A172 (cell line): ENCODE results near the gene SERTM2. TPM values are rescaled to one million over a fixed set of nuclear protein-coding genes. Genes with fewer than 3 reads are reported as not detected.

Experiments
- DNase-seq: peaks from one replicate; pipeline ENCODE4 v3.0.0-alpha.2; 2015; ENCODE audit warnings: low spot score
- total RNA-seq: library from RNA; depleted of rRNA; stranded (reverse); fragments of >200 nt; shearing (Covaris generic); gene quantifications from 2 replicates; pipeline ENCODE4 v1.2.3, GENCODE V29; 2014; rRNA removed

SERTM2 gene
- total RNA-seq, 1 experiment from 2014 or later = not detected

GRCh38 chrX:111560801-111561200 lies 49.4 kb downstream of the SERTM2 start:
- no peak for DNase-seq

GRCh38 chrX:111561851-111562250 lies 50.4 kb downstream of the SERTM2 start:
- DNase-seq = no peak

- no peak for DNase-seq
These were observed 56.3 kb downstream of the SERTM2 start for GRCh38 chrX:111567542-111568255.

- no peak for DNase-seq
These were observed 56.9 kb downstream of the SERTM2 start for GRCh38 chrX:111568354-111568753.

GRCh38 chrX:111568817-111569216 lies 57.4 kb downstream of the SERTM2 start:
- DNase-seq = no peak

Other genes starting within 250 kb of the SERTM2 start
- 0.19 TPM in 1 of 2 replicates, not detected in the other for gene CAPN6, start 241.2 kb upstream of the SERTM2 start, total RNA-seq
- not detected in 2 replicates for gene DCX, start 99.5 kb upstream of the SERTM2 start, total RNA-seq
- 24.7 and 28.0 TPM in 2 replicates for gene ALG13, start 169.5 kb downstream of the SERTM2 start, total RNA-seq